ENCODE data around the gene ZNF577. TPM values are rescaled to one million over a fixed set of nuclear protein-coding genes. Genes with fewer than 3 reads are reported as not detected.

The ZNF577 gene
- total and polyA plus RNA-seq, 2 of the 4 experiments (the other 2 are of a cell fraction) = 2.9 to 5.8 TPM

GRCh38 chr19:51821921-51822320 lies 65.8 kb downstream of the ZNF577 start:
- H3K18ac ChIP-seq (ENCODE audit: low read depth, low read length) = no peak overlapping the region
- no peak overlapping the region for H2BK20ac ChIP-seq (ENCODE audit: low read depth, low read length)
- ChIA-PET POLR2A (ENCODE audit: unreplicated experiment) (no interaction called here), CTCF (no interaction called here)
- H2AK9ac ChIP-seq (replicated peaks; ENCODE audit: low read depth, low read length, poor library complexity) = no peak overlapping the region
- no peaks in the 10 kb centered on the region for H3K27me3 ChIP-seq (ENCODE audit: control insufficient read depth, insufficient read depth, low read length)
- intact Hi-C loops (cut with micrococcal nuclease) = no loop called here
- no peak overlapping the region for H2BK5ac ChIP-seq (ENCODE audit: low read depth, low read length, poor library complexity, severe bottlenecking)
- H3K9ac ChIP-seq (ENCODE audit: low read depth, low read length) = no peak overlapping the region
- no peak overlapping the region for H2BK15ac ChIP-seq (ENCODE audit: low read depth, low read length)
- H3K23ac ChIP-seq (ENCODE audit: low read depth, low read length) = no peak overlapping the region
- no peak overlapping the region for H4K5ac ChIP-seq (ENCODE audit: low read depth, low read length)
- no peak overlapping the region for H4K91ac ChIP-seq (ENCODE audit: insufficient read depth, low read depth, low read length)
- H3K36me3 ChIP-seq (ENCODE audit: control insufficient read depth, insufficient read depth, low read length) = no peaks in the 10 kb centered on the region
- in situ Hi-C loops (cut with MboI; ENCODE audit: low sequenced_read_pairs) = no loop called here
- H3K4me1 ChIP-seq (ENCODE audit: control insufficient read depth, insufficient read depth, low read length) = no peaks in the 10 kb centered on the region
- dilution Hi-C loops (cut with HindIII; ENCODE audit: low sequenced_read_pairs, unreplicated experiment) = no loop called here
- no peak for DNase-seq
- no peak overlapping the region for H2AFZ ChIP-seq (replicated peaks; ENCODE audit: low read length, poor library complexity)
- no peak overlapping the region for H3K4me2 ChIP-seq (ENCODE audit: low read depth, low read length)
- ATAC-seq (ENCODE audit: low read depth) = no peak
- no TSS peak for BruUV-seq (replicated peaks)
- no peaks in the 10 kb centered on the region for H4K20me1 ChIP-seq (ENCODE audit: insufficient read depth, low read length)
- no peak overlapping the region for H4K8ac ChIP-seq (ENCODE audit: low read depth in 2 of 2, low read length in 2 of 2)
- H3K56ac ChIP-seq (ENCODE audit: extremely low read depth, insufficient read depth, low read length) = no peak overlapping the region
- no peak overlapping the region for H2BK120ac ChIP-seq (ENCODE audit: low read depth, low read length)
- no peaks in the 10 kb centered on the region for H3K9me1 ChIP-seq (ENCODE audit: insufficient read depth, low read length)
- no peak overlapping the region for H3K4ac ChIP-seq (ENCODE audit: low read depth, low read length)
- TF ChIP-seq MXI1 (IDR thresholded peaks at IDR 0.05; ENCODE audit: borderline replicate concordance, low read depth, low read length) (no peak), CTCF (conservative IDR thresholded peaks at IDR 0.05; ENCODE audit: low read depth, low read length) (no peak)
- no peak overlapping the region for H2AK5ac ChIP-seq (ENCODE audit: low read depth, low read length)
- H3K4me3 ChIP-seq (ENCODE audit: insufficient read depth, low read depth, low read length) = no peak overlapping the region
- H3K27ac ChIP-seq (ENCODE audit: insufficient read depth, low read length) = no peak overlapping the region
- H3K14ac ChIP-seq (replicated peaks; ENCODE audit: low read depth, low read length) = no peak overlapping the region
- H3K9me3 ChIP-seq (ENCODE audit: control insufficient read depth, insufficient read depth, low read length) = peaks cover 13% of the 10 kb centered on the region; the same call in 1 of the 2 replicates
- no peaks in the 10 kb centered on the region for H3K79me1 ChIP-seq (ENCODE audit: low read depth in 1 of 2, low read length in 2 of 2)

Measured in IMR-90 (cell line).